Pancreas (tissue), 10 donors: Measurements from ENCODE around the gene TEX10. TPM values are rescaled to one million over a fixed set of nuclear protein-coding genes. Genes with fewer than 3 reads are reported as not detected.

Source experiments
- ATAC-seq, 4 donors: fragments of 200-7000 bp; cut with Tn5 transposase; one replicate each; pipeline versions ENCODE4 v1.8.0 to v1.9.1; 2020; ENCODE audit warnings: mild to moderate bottlenecking in 4 of 4, moderate library complexity in 4 of 4
- DNase-seq, 6 donors: peaks; one replicate each; pipeline ENCODE4 v3.0.0-alpha.2; 2020
- FAIRE-seq: peaks from 2 replicates; lab custom pipeline; 2012; peaks lifted over from hg19 to GRCh38; lab: Jason Lieb, UNC
- H3K27ac ChIP-seq, 4 donors: fragments of 200-600 bp; sonication (generic); 1 replicate in 3 of 4; 2 replicates in 1 of 4; pipeline versions ENCODE4 v1.5.0 to v1.8.0; 2020
- H3K27me3 ChIP-seq, 4 donors: fragments of 200-600 bp; one replicate each; pipeline ENCODE4 v1.8.0; 2021
- H3K36me3 ChIP-seq, 3 donors: fragments of 200-600 bp; sonication (generic) in 1 of 3; one replicate each; pipeline versions ENCODE4 v1.5.0 to v1.8.0; 2020 to 2021
- H3K4me1 ChIP-seq, 3 donors: fragments of 200-600 bp; one replicate each; pipeline ENCODE4 v1.8.0; 2021
- H3K4me3 ChIP-seq, 4 donors: fragments of 200-600 bp; sonication (generic) in 2 of 4; one replicate each; pipeline versions ENCODE4 v1.5.0 to v1.8.0; 2020 to 2021
- H3K9me3 ChIP-seq, 4 donors: fragments of 200-600 bp; one replicate each; pipeline ENCODE4 v1.8.0; 2021
- CTCF ChIP-seq, 4 donors: fragments of 200-600 bp; sonication (generic) in 3 of 4; IDR thresholded peaks; one replicate each; pipeline versions ENCODE4 v1.5.0 to v1.8.0; 2021; ENCODE audit warnings: antibody characterized with exemption in 4 of 4
- WGBS, 2 donors: extraction: QIAGEN DNeasy Blood & Tissue Kit; methylation state at CpG; one replicate each; pipeline ENCODE4 v1.1.7; 2013; 5-methylcytosine and 5-hydroxymethylcytosine counted together
- intact Hi-C, 3 donors: fragments of 100-400 bp; cut with DNase I; formaldehyde crosslinking; loops; one replicate each; pipeline versions ENCODE4 v1.11.1 to v1.14.2; 2022
- polyA plus RNA-seq, 2 donors: library from polyadenylated mRNA; stranded (reverse); fragments of 200-250 nt; gene quantifications; one replicate each; pipeline ENCODE4 v1.2.3, GENCODE V29; 2013
- total RNA-seq, 6 donors: library from RNA; stranded (reverse); fragmentation: NEBNext Ultra II Directional in 4 of 6; extraction: Animal tissue kit (Norgen Biotek cat#: 25700) in 4 of 6; gene quantifications; one replicate each; pipeline versions ENCODE4 v1.2.1 to v1.2.4, GENCODE V29; 2021 to 2023
- donor health status: healthy with polysubstance abuse.
- donor health status: DM: no; HTN: no; CAD: no; lungs with moderate emphysema.
- donor health status: DM: no; HTN: no; CAD: no.
- donor health status: control.
- donor health status: control.
- donor health status: Bipolar disorder and iron deficiency.
- donor health status: DM: yes; HTN: yes; CAD: no.
- donor health status: DM: no; HTN: no; CAD: no.
- donor health status: DM: no; HTN: no; CAD: no.
- donor health status: DM: yes; HTN: yes; CAD: no.

TEX10 gene
- total and polyA plus RNA-seq, 8 donors = 3.1 to 6.7 (median 5.4) TPM

- FAIRE-seq = no peak
- Histone ChIP-seq H3K27ac (no peak overlapping the region), H3K4me3 (no peak overlapping the region), H3K4me1 (no peaks in the 10 kb centered on the region), H3K9me3 (no peaks in the 10 kb centered on the region), H3K36me3 (peaks cover 0 to 14% (median 6%) of the 10 kb centered on the region in 3 donors), H3K27me3 (no peaks in the 10 kb centered on the region)
- WGBS, 2 donors = 89% methylated on average over 7 of the region's 7 CpGs
- intact Hi-C loops = no loop called here
- DNase-seq = no peak
- no peak for TF ChIP-seq CTCF (IDR thresholded peaks at IDR 0.05)
- ATAC-seq = no peak
These were observed 70.9 kb downstream of the TEX10 start for GRCh38 chr9:100281676-100282387.

GRCh38 chr9:100281066-100281465 lies 71.7 kb downstream of the TEX10 start:
- TF ChIP-seq CTCF (IDR thresholded peaks at IDR 0.05) = no peak
- 91 to 95% methylated on average over 2 of the region's 2 CpGs for WGBS, 2 donors
- Histone ChIP-seq H3K36me3 (peaks cover 0 to 9% (median 6%) of the 10 kb centered on the region in 3 donors), H3K4me1 (no peaks in the 10 kb centered on the region), H3K27ac (no peak overlapping the region), H3K9me3 (no peaks in the 10 kb centered on the region), H3K27me3 (no peaks in the 10 kb centered on the region), H3K4me3 (no peak overlapping the region)
- FAIRE-seq = no peak
- ATAC-seq = no peak
- intact Hi-C loops = no loop called here
- no peak for DNase-seq

- 81 to 84% methylated on average over 5 of the region's 5 CpGs for WGBS, 2 donors
- H3K4me3 ChIP-seq = no peak overlapping the region
- TF ChIP-seq CTCF (IDR thresholded peaks at IDR 0.05) = no peak
- H3K4me1 ChIP-seq = no peaks in the 10 kb centered on the region
- peaks cover 0 to 6% (median 0%) of the 10 kb centered on the region in 3 donors for H3K36me3 ChIP-seq
- ATAC-seq = no peak
- DNase-seq = no peak
- no peak overlapping the region for H3K27ac ChIP-seq
- H3K27me3 ChIP-seq = no peaks in the 10 kb centered on the region
- H3K9me3 ChIP-seq = no peaks in the 10 kb centered on the region
- FAIRE-seq = no peak
- intact Hi-C loops = no loop called here
These were observed 75.4 kb downstream of the TEX10 start for GRCh38 chr9:100277166-100277979.

GRCh38 chr9:100269656-100270055 lies 83.1 kb downstream of the TEX10 start:
- Histone ChIP-seq H3K4me3 (no peak overlapping the region), H3K27me3 (no peaks in the 10 kb centered on the region), H3K9me3 (no peaks in the 10 kb centered on the region), H3K36me3 (peaks cover 0 to 6% (median 0%) of the 10 kb centered on the region in 3 donors), H3K4me1 (no peaks in the 10 kb centered on the region), H3K27ac (no peak overlapping the region)
- TF ChIP-seq CTCF (IDR thresholded peaks at IDR 0.05) = no peak
- 99 to 100% methylated on average over 1 of the region's 1 CpG for WGBS, 2 donors
- no peak for ATAC-seq
- no peak for DNase-seq
- no peak for FAIRE-seq
- intact Hi-C loops = no loop called here
